SK-N-SH treated with all-trans-retinoic acid at 6 μM for 48 hours (cell line): ENCODE results near the gene INSM1.

ENCODE experiments used
- ATAC-seq: fragments of 200-7000 bp; cut with Tn5 transposase; 3 replicates; pipeline ENCODE4 v1.9.1; 2020; ENCODE audit warnings: mild to moderate bottlenecking, moderate library complexity
- ARNTL ChIP-seq: fragments of 450-650 bp; formaldehyde crosslinking; IDR thresholded peaks from 2 replicates; pipeline ENCODE4 v1.5.0; 2020; ENCODE audit warnings: low read depth, mild to moderate bottlenecking, moderate library complexity, borderline replicate concordance
- BACH2 ChIP-seq: fragments of 250-450 bp; sonication (Bioruptor Pico); IDR thresholded peaks from 2 replicates; pipeline ENCODE4 v1.9.0; 2021; ENCODE audit warnings: mild to moderate bottlenecking, borderline replicate concordance
- CREB5 ChIP-seq: fragments of 250-450 bp; sonication (Bioruptor Pico); IDR thresholded peaks from 2 replicates; pipeline ENCODE4 v1.5.1; 2020; ENCODE audit warnings: low read depth, mild to moderate bottlenecking, moderate library complexity
- ESRRG ChIP-seq: fragments of 250-450 bp; sonication (Bioruptor Pico); IDR thresholded peaks from 2 replicates; pipeline ENCODE4 v1.6.1; 2021; ENCODE audit warnings: mild to moderate bottlenecking
- GLIS3 ChIP-seq: fragments of 250-450 bp; sonication (Bioruptor Pico); IDR thresholded peaks from 2 replicates; pipeline ENCODE4 v1.5.0; 2020; ENCODE audit warnings: mild to moderate bottlenecking, moderate library complexity
- OSR1 ChIP-seq: fragments of 250-450 bp; sonication (Bioruptor Pico); IDR thresholded peaks from 2 replicates; pipeline ENCODE4 v1.8.0; 2022; ENCODE audit warnings: moderate library complexity, mild to moderate bottlenecking, inconsistent platforms
- PATZ1 ChIP-seq: fragments of 250-450 bp; sonication (Bioruptor Pico); IDR thresholded peaks from 2 replicates; pipeline ENCODE4 v1.8.0; 2020; ENCODE audit warnings: mild to moderate bottlenecking, moderate library complexity, borderline replicate concordance
- POU6F1 ChIP-seq: fragments of 250-450 bp; sonication (Bioruptor Pico); IDR thresholded peaks from 2 replicates; pipeline ENCODE4 v1.8.0; 2021; ENCODE audit warnings: low read depth, mild to moderate bottlenecking, moderate library complexity, borderline replicate concordance
- PPARA ChIP-seq: fragments of 250-450 bp; sonication (Bioruptor Pico); IDR thresholded peaks from 2 replicates; pipeline ENCODE4 v1.5.0; 2020; ENCODE audit warnings: mild to moderate bottlenecking, borderline replicate concordance
- RARB ChIP-seq: fragments of 250-450 bp; sonication (Bioruptor Pico); IDR thresholded peaks from 2 replicates; pipeline ENCODE4 v1.8.0; 2021; ENCODE audit warnings: mild to moderate bottlenecking, moderate library complexity
- TCF4 ChIP-seq: fragments of 250-450 bp; sonication (Bioruptor Pico); IDR thresholded peaks from 2 replicates; pipeline ENCODE4 v1.8.0; 2021; ENCODE audit warnings: mild to moderate bottlenecking, moderate library complexity, borderline replicate concordance
- TOX ChIP-seq: fragments of 250-450 bp; sonication (Bioruptor Pico); IDR thresholded peaks from 2 replicates; pipeline ENCODE4 v1.8.0; 2021; ENCODE audit warnings: mild to moderate bottlenecking, moderate library complexity, borderline replicate concordance
- TSHZ2 ChIP-seq: fragments of 250-450 bp; sonication (Bioruptor Pico); IDR thresholded peaks from 2 replicates; pipeline ENCODE4 v1.5.0; 2020; ENCODE audit warnings: mild to moderate bottlenecking, moderate library complexity
- ZC3H10 ChIP-seq: fragments of 250-450 bp; sonication (Bioruptor Pico); IDR thresholded peaks from 2 replicates; pipeline ENCODE4 v1.5.1; 2021; ENCODE audit warnings: mild to moderate bottlenecking, moderate library complexity
- ZFP3 ChIP-seq: fragments of 250-450 bp; sonication (Bioruptor Pico); IDR thresholded peaks from 2 replicates; pipeline ENCODE4 v1.5.0; 2020; ENCODE audit warnings: mild to moderate bottlenecking, moderate library complexity
- ZFP30 ChIP-seq: fragments of 450-650 bp; formaldehyde crosslinking; IDR thresholded peaks from 2 replicates; pipeline ENCODE4 v1.5.0; 2022; ENCODE audit warnings: mild to moderate bottlenecking, moderate library complexity
- ZNF565 ChIP-seq: fragments of 450-650 bp; formaldehyde crosslinking; conservative IDR thresholded peaks from 2 replicates; pipeline ENCODE4 v1.5.0; 2020; ENCODE audit warnings: low read depth, mild to moderate bottlenecking, moderate library complexity
- ZNF70 ChIP-seq: fragments of 450-650 bp; formaldehyde crosslinking; IDR thresholded peaks from 2 replicates; pipeline ENCODE4 v1.5.0; 2020; ENCODE audit warnings: mild to moderate bottlenecking, moderate library complexity
- ZNF8 ChIP-seq: fragments of 450-650 bp; formaldehyde crosslinking; IDR thresholded peaks from 2 replicates; pipeline ENCODE4 v1.5.0; 2020; ENCODE audit warnings: mild to moderate bottlenecking, moderate library complexity

INSM1 gene

GRCh38 chr20:20411402-20411801 is 43.5 kb downstream of the INSM1 start:
- ATAC-seq, result no peak
- TF ChIP-seq RARB (CRISPR knock-in tag), result no peak
- TF ChIP-seq, all 23 proteins: peak for 0

- no peak for ATAC-seq
- TF ChIP-seq BACH2 (no peak), ZC3H10 (CRISPR knock-in tag) (no peak), ZFP30 (CRISPR knock-in tag) (no peak), RARB (CRISPR knock-in tag) (no peak)
Observed at GRCh38 chr20:20411836-20412235, 43.9 kb downstream of the INSM1 start.

- no peak for ATAC-seq
- TF ChIP-seq ZNF8 (CRISPR knock-in tag) (no peak), CREB5 (no peak), GLIS3 (CRISPR knock-in tag) (no peak), PPARA (CRISPR knock-in tag) (no peak), POU6F1 (CRISPR knock-in tag) (no peak), ARNTL (CRISPR knock-in tag) (no peak)
Observed at GRCh38 chr20:20412750-20413149, 44.8 kb downstream of the INSM1 start.

GRCh38 chr20:20413810-20414281 is 45.9 kb downstream of the INSM1 start:
- no peak for TF ChIP-seq TSHZ2 (CRISPR knock-in tag)
- no peak for TF ChIP-seq ESRRG (CRISPR knock-in tag)
- TF ChIP-seq TOX, result no peak
- TF ChIP-seq ZC3H10 (CRISPR knock-in tag), result no peak
- TF ChIP-seq ZNF70 (CRISPR knock-in tag), result no peak
- TF ChIP-seq ARNTL (CRISPR knock-in tag), result no peak
- TF ChIP-seq OSR1 (CRISPR knock-in tag), result no peak
- no peak for TF ChIP-seq ZNF565 (CRISPR knock-in tag)
- TF ChIP-seq ZNF8 (CRISPR knock-in tag), result no peak
- no peak for TF ChIP-seq PPARA (CRISPR knock-in tag)
- no peak for TF ChIP-seq ZFP30 (CRISPR knock-in tag)
- no peak for ATAC-seq

GRCh38 chr20:20414640-20415220 is 46.8 kb downstream of the INSM1 start:
- ATAC-seq, result no peak
- TF ChIP-seq CREB5 (no peak), RARB (CRISPR knock-in tag) (no peak), PATZ1 (CRISPR knock-in tag) (no peak), GLIS3 (CRISPR knock-in tag) (no peak), TCF4 (no peak), BACH2 (no peak), ZFP3 (CRISPR knock-in tag) (no peak), TOX (no peak)
